Karpas-422 (cell line): ENCODE results near the gene PAK1IP1. TPM values are rescaled to one million over a fixed set of nuclear protein-coding genes. Genes with fewer than 3 reads are reported as not detected.
"Not testable (repeated sequence)": the region's sequence is repeated elsewhere in the genome, so short reads cannot be mapped to it uniquely, and the experiment has no call there.

Source experiments
- DNase-seq: peaks from one replicate; pipeline ENCODE4 v3.0.0-alpha.2; 2015
- H2AFZ ChIP-seq: fragments of 200-600 bp; sonication (generic); 2 replicates; pipeline ENCODE4 v1.6.1; 2014; ENCODE audit warnings: antibody characterized with exemption, low read length, mixed read lengths
- H3K27ac ChIP-seq: fragments of 200-600 bp; sonication (generic); 2 replicates; pipeline ENCODE4 v1.5.1; 2014; ENCODE audit warnings: mild to moderate bottlenecking, low read length, moderate library complexity
- H3K27me3 ChIP-seq: fragments of 200-600 bp; sonication (generic); 2 replicates; pipeline ENCODE4 v1.6.1; 2014; ENCODE audit warnings: low read length, mixed read lengths
- H3K36me3 ChIP-seq: fragments of 200-600 bp; sonication (generic); 2 replicates; pipeline ENCODE4 v1.6.1; 2014; ENCODE audit warnings: low read length, mixed read lengths; ENCODE audit not compliant: insufficient read depth
- H3K4me1 ChIP-seq: fragments of 200-600 bp; sonication (generic); 2 replicates; pipeline ENCODE4 v1.6.1; 2014; ENCODE audit warnings: mild to moderate bottlenecking, low read length, mixed read lengths
- H3K4me2 ChIP-seq: fragments of 200-600 bp; sonication (generic); 2 replicates; pipeline ENCODE4 v1.6.1; 2014; ENCODE audit warnings: low read length, low read depth, mild to moderate bottlenecking; ENCODE audit not compliant: poor library complexity, severe bottlenecking
- H3K4me3 ChIP-seq: fragments of 200-600 bp; sonication (generic); 2 replicates; pipeline ENCODE4 v1.5.1; 2014; ENCODE audit warnings: mild to moderate bottlenecking, antibody characterized with exemption, low read length, mixed read lengths
- H3K79me2 ChIP-seq: fragments of 200-600 bp; sonication (generic); 2 replicates; pipeline ENCODE4 v1.6.1; 2014; ENCODE audit warnings: mild to moderate bottlenecking, low read length, mixed read lengths
- H3K9ac ChIP-seq: fragments of 200-600 bp; sonication (generic); 2 replicates; pipeline ENCODE4 v1.6.0; 2014; ENCODE audit warnings: low read length
- H3K9me2 ChIP-seq: fragments of 200-600 bp; sonication (generic), shearing (Covaris generic); replicated peaks from 2 replicates; pipeline ENCODE4 v1.6.0; 2014; ENCODE audit warnings: mild to moderate bottlenecking, low read length, moderate library complexity; ENCODE audit not compliant: insufficient read depth
- H3K9me3 ChIP-seq: fragments of 300-700, 200-600 bp; sonication (generic); 2 replicates; pipeline ENCODE4 v1.6.1; 2014; ENCODE audit warnings: low read length, mixed read lengths
- H4K20me1 ChIP-seq: fragments of 200-600 bp; sonication (generic); 2 replicates; pipeline ENCODE4 v1.6.1; 2014; ENCODE audit warnings: mild to moderate bottlenecking, antibody characterized with exemption, low read length, low read depth; ENCODE audit not compliant: insufficient read depth
- total RNA-seq: library from RNA; depleted of rRNA; stranded (reverse); fragments of >200 nt; shearing (Covaris generic); gene quantifications from 2 replicates; pipeline ENCODE4 v1.2.3, GENCODE V29; 2014; ENCODE audit warnings: low replicate concordance; rRNA removed

PAK1IP1 gene
- total RNA-seq = 12.3 and 14.3 TPM in 2 replicates

GRCh38 chr6:10694302-10695085, at the start of gene PAK1IP1, which contains the start of gene C6orf52:
PAK1IP1 (plus strand) TSS chr6:10694972; CDS start chr6:10694986, 14 bp downstream.
C6orf52 (minus strand) TSS chr6:10694616; CDS start chr6:10687550, 7,066 bp downstream.
- no peaks in the 10 kb centered on the region for H3K27me3 ChIP-seq
- DNase-seq = peak; percentile 98
- peak within 1 kb of the TSS; percentile 80 for H2AFZ ChIP-seq
- H3K4me2 ChIP-seq = peak within 1 kb of the TSS; percentile 91
- H3K4me3 ChIP-seq = peak within 1 kb of the TSS; percentile 93
- H3K9ac ChIP-seq = peak within 1 kb of the TSS; percentile 86
- peak within 1 kb of the TSS; percentile 85 for H3K27ac ChIP-seq
- peaks cover 23% of the 10 kb centered on the region for H3K4me1 ChIP-seq
- peaks cover 17% of the 10 kb centered on the region; the same call in 1 of the 2 replicates for H3K36me3 ChIP-seq
- H4K20me1 ChIP-seq = peaks cover 4% of the 10 kb centered on the region; the same call in 1 of the 2 replicates
- H3K9me2 ChIP-seq = no peaks in the 10 kb centered on the region
- H3K79me2 ChIP-seq = peaks cover 56% of the 10 kb centered on the region
- H3K9me3 ChIP-seq = no peaks in the 10 kb centered on the region

DNA sequence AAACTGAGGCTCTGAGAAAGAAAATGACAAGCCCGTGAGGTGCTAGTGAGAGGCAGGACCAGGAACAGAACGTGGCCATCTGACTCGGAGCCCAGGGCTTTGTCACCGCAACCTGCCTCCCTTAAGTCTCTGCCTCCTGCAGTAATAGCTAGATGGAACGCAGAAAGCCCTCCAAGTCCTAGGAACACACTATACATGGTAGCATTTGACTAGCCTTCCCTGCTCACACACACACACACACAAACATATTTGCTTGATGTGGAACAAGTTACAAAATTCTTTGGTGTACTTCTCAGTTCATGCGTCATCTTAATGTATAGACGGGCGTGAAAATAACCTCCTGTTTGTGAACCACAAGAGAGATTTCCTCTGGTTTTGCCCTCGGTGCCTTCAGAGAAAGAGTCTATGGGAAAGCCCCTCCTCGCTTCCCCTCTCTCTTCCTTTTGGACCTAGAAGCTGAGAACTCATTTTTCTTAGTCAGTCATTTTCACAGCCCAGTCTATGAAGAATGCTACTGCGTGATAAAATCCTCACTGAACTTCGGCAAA, 39.2 kb upstream of the PAK1IP1 start:
- Histone ChIP-seq H4K20me1 (no peaks in the 10 kb centered on the region), H3K9ac (peak overlapping the region; percentile 29; the same call in 1 of the 2 replicates), H3K9me2 (no peaks in the 10 kb centered on the region), H3K4me2 (peak overlapping the region; percentile 52), H3K79me2 (no peaks in the 10 kb centered on the region), H2AFZ (peak overlapping the region; percentile 82), H3K27me3 (no peaks in the 10 kb centered on the region), H3K36me3 (no peaks in the 10 kb centered on the region), H3K9me3 (no peaks in the 10 kb centered on the region), H3K4me1 (peaks cover 7% of the 10 kb centered on the region), H3K4me3 (peak overlapping the region; percentile 30; the same call in 1 of the 2 replicates), H3K27ac (no peak overlapping the region)
- DNase-seq = no peak

GRCh38 chr6:10658910-10659698, 35.7 kb upstream of the PAK1IP1 start:
- Histone ChIP-seq H3K9ac (no peak overlapping the region), H2AFZ (no peak overlapping the region), H3K27ac (no peak overlapping the region), H3K4me3 (no peak overlapping the region), H3K79me2 (no peaks in the 10 kb centered on the region), H3K4me2 (no peak overlapping the region), H3K9me3 (no peaks in the 10 kb centered on the region), H3K4me1 (peaks cover 7% of the 10 kb centered on the region), H3K9me2 (no peaks in the 10 kb centered on the region), H3K27me3 (no peaks in the 10 kb centered on the region), H3K36me3 (no peaks in the 10 kb centered on the region), H4K20me1 (no peaks in the 10 kb centered on the region)
- no peak for DNase-seq

GRCh38 chr6:10659699-10660348, 34.9 kb upstream of the PAK1IP1 start:
- H3K9ac ChIP-seq = no peak overlapping the region
- no peak overlapping the region for H3K27ac ChIP-seq
- no peaks in the 10 kb centered on the region for H3K36me3 ChIP-seq
- H4K20me1 ChIP-seq = no peaks in the 10 kb centered on the region
- H3K4me2 ChIP-seq = no peak overlapping the region
- H3K9me3 ChIP-seq = no peaks in the 10 kb centered on the region
- no peaks in the 10 kb centered on the region for H3K79me2 ChIP-seq
- H3K4me3 ChIP-seq = no peak overlapping the region
- no peaks in the 10 kb centered on the region for H3K27me3 ChIP-seq
- H2AFZ ChIP-seq = no peak overlapping the region
- peaks cover 7% of the 10 kb centered on the region for H3K4me1 ChIP-seq
- H3K9me2 ChIP-seq = no peaks in the 10 kb centered on the region
- DNase-seq = no peak

DNA sequence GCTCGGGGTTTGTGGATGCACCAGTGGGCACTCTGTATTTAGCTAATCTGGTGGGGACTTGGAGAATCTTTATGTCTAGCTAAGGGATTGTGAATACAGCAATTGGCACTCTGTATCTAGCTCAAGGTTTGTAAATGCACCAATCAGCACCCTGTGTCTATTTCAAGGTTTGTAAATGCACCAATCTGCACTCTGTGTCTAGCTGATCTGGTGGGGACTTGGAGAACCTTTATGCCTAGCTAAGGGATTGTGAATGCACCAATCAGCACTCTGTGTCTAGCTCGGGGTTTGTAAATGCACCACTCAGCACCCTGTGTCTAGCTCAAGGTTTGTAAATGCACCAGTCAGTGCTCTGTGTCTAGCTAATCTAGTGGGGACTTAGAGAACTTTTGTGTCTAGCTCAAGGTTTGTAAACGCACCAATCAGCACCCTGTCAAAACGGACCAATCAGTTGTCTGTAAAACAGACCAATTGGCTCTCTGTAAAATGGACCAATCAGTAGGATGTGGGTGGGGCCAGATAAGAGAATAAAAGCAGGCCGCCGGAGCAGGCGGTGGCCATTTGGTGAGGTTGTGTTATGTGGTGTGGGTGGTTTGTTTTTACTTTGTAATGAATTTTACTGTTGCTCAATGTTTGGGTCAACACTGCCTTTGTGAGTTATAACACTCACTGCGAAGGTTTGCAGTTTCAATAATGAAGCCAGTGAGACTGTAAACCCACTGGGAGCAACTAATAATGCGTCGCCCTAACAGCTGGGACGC, 34.2 kb upstream of the PAK1IP1 start:
- H3K4me2 ChIP-seq, H3K27me3 ChIP-seq: not testable (repeated sequence)

DNA sequence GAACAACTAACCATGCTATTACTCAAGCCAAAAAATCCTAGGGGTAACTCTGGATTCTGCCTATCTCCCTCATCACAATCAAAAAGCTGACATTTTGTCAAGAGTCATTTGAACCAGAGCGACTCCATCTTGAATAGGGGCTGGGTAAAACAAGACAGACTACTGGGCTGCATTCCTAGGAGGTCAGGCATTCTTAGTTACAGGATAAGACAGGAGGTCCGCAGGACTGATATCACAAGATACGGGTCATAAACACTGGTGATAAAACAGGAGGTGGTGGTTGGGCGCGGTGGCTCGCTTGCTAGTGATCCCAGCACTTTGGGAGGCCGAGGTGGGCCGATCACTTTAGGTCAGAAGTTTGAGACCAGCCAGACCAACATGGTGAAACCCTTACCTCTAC, 32.6 kb upstream of the PAK1IP1 start:
- Histone ChIP-seq H3K27ac (no peak overlapping the region), H4K20me1 (no peaks in the 10 kb centered on the region), H3K9me2 (no peaks in the 10 kb centered on the region), H2AFZ (no peak overlapping the region), H3K36me3 (no peaks in the 10 kb centered on the region), H3K4me1 (no peaks in the 10 kb centered on the region), H3K79me2 (no peaks in the 10 kb centered on the region), H3K4me3 (no peak overlapping the region), H3K27me3 (no peaks in the 10 kb centered on the region), H3K9me3 (no peaks in the 10 kb centered on the region), H3K4me2 (no peak overlapping the region), H3K9ac (no peak overlapping the region)
- no peak for DNase-seq

More for the DNA sequence above, 34.2 kb upstream of the PAK1IP1 start:
- not testable (repeated sequence) for H2AFZ ChIP-seq, DNase-seq, H3K4me1 ChIP-seq, H3K36me3 ChIP-seq, H4K20me1 ChIP-seq, H3K9me3 ChIP-seq, H3K9ac ChIP-seq, H3K9me2 ChIP-seq, H3K4me3 ChIP-seq, H3K27ac ChIP-seq, H3K79me2 ChIP-seq

DNA sequence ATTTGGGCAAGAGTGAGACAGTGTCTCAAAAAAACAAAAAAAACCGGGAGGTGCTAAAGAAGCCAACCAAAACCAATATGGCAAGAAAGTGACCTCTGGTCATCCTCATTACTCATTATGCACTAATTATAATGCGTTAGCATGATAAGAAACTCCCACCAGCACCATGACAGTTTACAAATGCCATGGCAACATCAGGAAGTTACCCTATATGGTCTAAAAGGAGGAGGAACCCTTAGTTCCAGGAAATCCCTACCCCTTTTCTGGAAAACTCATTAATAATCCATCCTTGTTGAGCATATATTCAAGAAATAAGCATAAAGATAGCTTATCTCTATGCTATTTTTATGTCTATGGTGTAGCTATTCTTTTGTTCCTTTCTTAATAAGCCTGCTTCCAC, 32.0 kb upstream of the PAK1IP1 start:
- Histone ChIP-seq H3K27me3 (no peaks in the 10 kb centered on the region), H3K9me3 (no peaks in the 10 kb centered on the region), H3K4me3 (no peak overlapping the region), H4K20me1 (no peaks in the 10 kb centered on the region), H3K27ac (no peak overlapping the region), H3K79me2 (no peaks in the 10 kb centered on the region), H3K4me1 (no peaks in the 10 kb centered on the region), H3K9me2 (no peaks in the 10 kb centered on the region), H3K36me3 (no peaks in the 10 kb centered on the region), H3K4me2 (no peak overlapping the region), H3K9ac (no peak overlapping the region), H2AFZ (no peak overlapping the region)
- DNase-seq = no peak
